RWPE1 (cell line): ENCODE measurements around the gene CACNA2D3.

Source experiments
- CTCF ChIA-PET: fragments of 350-600 bp; sonication (Branson Sonifier 250); formaldehyde crosslinking; extraction: SDS; loops from one replicate; lab custom pipeline; 2021; lab: Yijun Ruan, JAX
- POLR2A ChIA-PET: fragments of 400-600 bp; formaldehyde crosslinking; extraction: SDS; loops from one replicate; lab custom pipeline; 2020; ENCODE audit warnings: antibody characterized with exemption; ENCODE audit not compliant: low non-redundant PET; lab: Yijun Ruan, JAX
- DNase-seq: peaks from one replicate; pipeline ENCODE4 v3.0.0; 2012; ENCODE audit warnings: low spot score
- H3K27ac ChIP-seq: fragments of 450-650 bp; 2 replicates; pipeline ENCODE4 v1.5.1; 2017
- TF ChIP-seq, protein P1 (sequence below): fragments of 450-650 bp; conservative IDR thresholded peaks from 2 replicates; pipeline ENCODE4 v1.5.1; 2017; ENCODE audit warnings: low read depth, mild to moderate bottlenecking

The CACNA2D3 gene

DNA sequence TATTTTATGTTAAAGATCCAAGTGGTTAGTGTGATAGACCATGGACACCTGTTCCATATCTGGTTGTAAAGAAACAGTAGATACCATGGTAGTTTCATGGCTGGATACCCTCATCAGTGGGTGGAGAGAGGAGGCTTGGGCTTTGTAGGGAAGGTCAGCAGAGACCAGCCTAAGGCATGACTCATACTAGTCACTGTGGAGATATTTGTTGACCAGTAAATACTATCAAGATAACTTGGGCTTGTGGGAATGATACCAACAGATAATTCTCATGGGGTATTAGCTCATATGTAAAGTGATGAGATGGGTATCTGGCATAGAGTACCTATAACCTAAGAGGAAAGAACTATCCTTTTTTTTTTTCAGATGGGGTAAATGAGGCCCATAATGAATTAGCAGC lies 354.5 kb downstream of the CACNA2D3 start:
- POLR2A ChIA-PET: no interaction called here
- TF ChIP-seq, protein P1, sequence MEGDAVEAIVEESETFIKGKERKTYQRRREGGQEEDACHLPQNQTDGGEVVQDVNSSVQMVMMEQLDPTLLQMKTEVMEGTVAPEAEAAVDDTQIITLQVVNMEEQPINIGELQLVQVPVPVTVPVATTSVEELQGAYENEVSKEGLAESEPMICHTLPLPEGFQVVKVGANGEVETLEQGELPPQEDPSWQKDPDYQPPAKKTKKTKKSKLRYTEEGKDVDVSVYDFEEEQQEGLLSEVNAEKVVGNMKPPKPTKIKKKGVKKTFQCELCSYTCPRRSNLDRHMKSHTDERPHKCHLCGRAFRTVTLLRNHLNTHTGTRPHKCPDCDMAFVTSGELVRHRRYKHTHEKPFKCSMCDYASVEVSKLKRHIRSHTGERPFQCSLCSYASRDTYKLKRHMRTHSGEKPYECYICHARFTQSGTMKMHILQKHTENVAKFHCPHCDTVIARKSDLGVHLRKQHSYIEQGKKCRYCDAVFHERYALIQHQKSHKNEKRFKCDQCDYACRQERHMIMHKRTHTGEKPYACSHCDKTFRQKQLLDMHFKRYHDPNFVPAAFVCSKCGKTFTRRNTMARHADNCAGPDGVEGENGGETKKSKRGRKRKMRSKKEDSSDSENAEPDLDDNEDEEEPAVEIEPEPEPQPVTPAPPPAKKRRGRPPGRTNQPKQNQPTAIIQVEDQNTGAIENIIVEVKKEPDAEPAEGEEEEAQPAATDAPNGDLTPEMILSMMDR: no peak
- no peak overlapping the region for H3K27ac ChIP-seq
- CTCF ChIA-PET: no interaction called here
- DNase-seq: no peak

DNA sequence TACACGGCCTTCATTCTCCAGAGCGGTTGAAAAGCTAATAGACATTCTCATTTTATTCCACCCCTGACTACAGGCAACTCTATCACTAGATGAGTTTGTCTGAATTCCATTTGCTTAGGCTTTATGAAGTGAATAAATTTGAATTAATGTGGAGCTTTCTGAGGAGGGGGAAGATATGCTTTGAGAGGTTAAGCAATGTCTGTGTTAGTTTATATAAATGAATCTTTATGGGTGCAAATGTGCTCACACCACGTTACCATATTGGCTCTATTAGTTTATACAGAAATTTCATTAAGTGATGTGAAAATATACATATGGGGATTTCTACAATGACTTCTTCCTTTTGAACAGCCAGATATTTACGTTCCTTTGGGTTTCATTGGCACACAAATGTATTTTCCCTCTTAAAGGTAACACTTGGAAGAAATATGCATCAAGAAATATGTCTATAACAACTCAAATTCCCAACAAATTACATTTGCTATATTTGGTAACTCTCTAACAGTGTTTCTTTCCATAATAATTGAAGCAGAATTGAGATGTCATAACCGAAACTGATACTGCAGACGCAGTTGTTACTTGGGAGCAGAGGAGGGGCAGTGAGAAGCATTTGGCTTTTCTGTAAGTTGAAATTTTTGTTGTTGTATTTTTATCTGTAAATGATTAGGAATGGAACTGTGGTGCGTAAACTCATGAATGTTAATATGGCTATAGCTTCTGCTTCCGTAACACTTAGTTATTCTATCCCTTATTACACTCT lies 359.4 kb downstream of the CACNA2D3 start:
- H3K27ac ChIP-seq: no peak overlapping the region
- TF ChIP-seq, protein P1: no peak
- no peak for DNase-seq
- ChIA-PET POLR2A (no interaction called here), CTCF (no interaction called here)

DNA sequence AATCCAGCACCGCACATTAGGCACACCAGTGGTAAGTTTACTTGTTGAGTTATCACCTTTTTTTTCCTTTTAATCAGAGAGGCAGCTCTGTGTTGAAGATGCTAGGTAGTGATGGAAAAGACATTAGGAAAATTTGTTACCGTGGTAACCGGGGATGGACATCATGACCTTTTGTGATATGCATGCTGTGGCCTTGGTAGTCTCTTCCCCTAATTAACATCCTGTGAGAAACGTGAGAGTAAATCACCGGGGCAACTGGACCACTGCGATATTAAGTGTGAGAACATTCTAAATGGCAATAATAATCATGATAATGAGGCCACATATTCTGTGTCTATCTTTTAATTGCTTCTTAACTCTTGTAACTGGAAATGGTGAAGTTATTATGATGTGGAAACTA lies 362.0 kb downstream of the CACNA2D3 start:
- POLR2A ChIA-PET: no interaction called here
- DNase-seq: no peak
- CTCF ChIA-PET: interaction anchor here (0.6 kb wide), 1 partner anchor 294 kb away, joined by 4 read pairs; no protein-coding TSS in a partner anchor
- H3K27ac ChIP-seq: no peak overlapping the region
- TF ChIP-seq, protein P1: no peak

- ChIA-PET POLR2A (no interaction called here), CTCF (no interaction called here)
- no peak overlapping the region for H3K27ac ChIP-seq
- TF ChIP-seq, protein P1: no peak
- no peak for DNase-seq
These were observed 364.0 kb downstream of the CACNA2D3 start for GRCh38 chr3:54486317-54486716.

- ChIA-PET POLR2A (no interaction called here), CTCF (no interaction called here)
- TF ChIP-seq, protein P1: no peak
- H3K27ac ChIP-seq: no peak overlapping the region
- DNase-seq: no peak
These were observed 365.9 kb downstream of the CACNA2D3 start for GRCh38 chr3:54488297-54488696.

DNA sequence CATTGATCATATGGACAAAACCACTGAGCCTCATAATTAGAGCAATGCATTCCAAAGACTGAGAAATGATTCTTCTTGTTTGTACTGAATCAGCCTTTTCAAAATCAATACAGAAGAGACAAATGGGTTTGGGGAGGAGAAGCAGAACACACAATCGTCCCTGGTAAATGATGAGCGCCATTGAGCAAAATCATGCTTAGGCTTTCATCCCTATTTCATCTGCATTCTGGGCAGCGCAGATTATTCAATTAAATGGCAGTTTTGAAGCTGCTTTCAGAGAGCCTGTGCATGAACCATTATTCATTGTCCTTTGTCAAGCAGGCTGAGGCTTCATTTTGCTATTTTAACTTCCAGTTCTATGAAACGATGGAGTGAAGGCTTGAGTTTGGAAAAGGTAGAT lies 371.9 kb downstream of the CACNA2D3 start:
- POLR2A ChIA-PET: no interaction called here
- CTCF ChIA-PET: no interaction called here
- TF ChIP-seq, protein P1: no peak
- H3K27ac ChIP-seq: no peak overlapping the region
- DNase-seq: no peak
